ENCODE measurements around the gene LRBA.

The LRBA gene

DNA sequence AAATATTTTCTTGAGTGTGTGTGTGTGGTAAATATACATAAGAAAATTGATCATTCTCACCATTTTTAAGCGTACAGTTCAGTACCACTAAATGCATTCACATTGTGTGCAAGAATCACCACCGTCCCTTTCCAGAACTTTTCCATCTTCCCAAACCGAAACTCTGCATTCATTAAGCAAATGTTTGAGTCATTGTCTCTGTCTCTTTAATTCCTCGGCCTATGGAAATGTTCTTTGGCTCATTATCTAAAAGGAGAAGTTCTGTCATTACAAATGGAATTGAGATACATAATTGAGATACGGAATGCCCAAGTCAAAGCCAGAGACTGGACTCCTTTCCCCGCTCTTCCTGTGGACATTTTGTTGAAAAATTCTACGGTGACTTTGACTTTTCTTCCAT, 767.9 kb downstream of the LRBA start:
- no peak for FAIRE-seq
- TF ChIP-seq POLR2AphosphoS5 (IDR thresholded peaks at IDR 0.05; ENCODE audit: low read depth, low read length): no peak
- no peak for TF ChIP-seq POU2F2 (IDR thresholded peaks at IDR 0.05; ENCODE audit: low read depth, low read length)
- TF ChIP-seq SPI1 (IDR thresholded peaks at IDR 0.05; ENCODE audit: low read depth, low read length): no peak
- no peak for TF ChIP-seq TAF1 (IDR thresholded peaks at IDR 0.05; ENCODE audit: low read depth, low read length)
- TF ChIP-seq PAX5 (IDR thresholded peaks at IDR 0.05; ENCODE audit: insufficient read depth, low read length, severe bottlenecking): no peak
- TF ChIP-seq POLR2A (IDR thresholded peaks at IDR 0.05; ENCODE audit: low read depth, low read length): no peak
- DNase-seq (ENCODE audit: insufficient read length, low spot score): no peak

- FAIRE-seq (no peak), DNase-seq (ENCODE audit: insufficient read length, low spot score) (no peak)
- no peak for TF ChIP-seq TAF1 (IDR thresholded peaks at IDR 0.05; ENCODE audit: low read depth, low read length)
- TF ChIP-seq PAX5 (IDR thresholded peaks at IDR 0.05; ENCODE audit: insufficient read depth, low read length, severe bottlenecking): no peak
- no peak for TF ChIP-seq SPI1 (IDR thresholded peaks at IDR 0.05; ENCODE audit: low read depth, low read length)
- no peak for TF ChIP-seq POLR2AphosphoS5 (IDR thresholded peaks at IDR 0.05; ENCODE audit: low read depth, low read length)
- no peak for TF ChIP-seq POU2F2 (IDR thresholded peaks at IDR 0.05; ENCODE audit: low read depth, low read length)
- no peak for TF ChIP-seq POLR2A (IDR thresholded peaks at IDR 0.05; ENCODE audit: low read depth, low read length)
These were observed 770.5 kb downstream of the LRBA start for GRCh38 chr4:150244600-150244999.

DNA sequence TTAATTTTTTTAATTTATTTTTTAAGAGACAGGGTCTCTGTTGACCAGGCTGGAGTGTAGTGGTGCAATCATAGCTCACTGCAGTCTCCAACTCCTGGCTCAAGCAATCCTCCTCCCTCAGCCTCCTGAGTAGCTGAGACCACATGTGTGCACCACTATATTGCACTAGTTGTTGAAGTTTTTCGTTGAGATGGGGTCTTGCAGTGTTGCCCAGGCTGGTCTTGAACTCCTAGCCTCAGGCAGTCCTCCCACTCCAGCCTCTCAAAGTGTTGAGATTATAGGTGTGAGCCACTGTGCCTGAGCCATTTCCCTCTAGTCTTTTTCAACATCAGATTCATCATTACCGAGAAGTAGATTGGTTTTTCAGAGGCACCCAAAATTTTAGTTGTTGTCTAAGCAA, 771.2 kb downstream of the LRBA start:
- no peak for DNase-seq (ENCODE audit: insufficient read length, low spot score)
- TF ChIP-seq POLR2A (IDR thresholded peaks at IDR 0.05; ENCODE audit: low read depth, low read length): no peak
- TF ChIP-seq TAF1 (IDR thresholded peaks at IDR 0.05; ENCODE audit: low read depth, low read length): no peak
- no peak for TF ChIP-seq POU2F2 (IDR thresholded peaks at IDR 0.05; ENCODE audit: low read depth, low read length)
- TF ChIP-seq POLR2AphosphoS5 (IDR thresholded peaks at IDR 0.05; ENCODE audit: low read depth, low read length): no peak
- no peak for TF ChIP-seq PAX5 (IDR thresholded peaks at IDR 0.05; ENCODE audit: insufficient read depth, low read length, severe bottlenecking)
- no peak for TF ChIP-seq SPI1 (IDR thresholded peaks at IDR 0.05; ENCODE audit: low read depth, low read length)
- no peak for FAIRE-seq

- DNase-seq (ENCODE audit: insufficient read length, low spot score) (no peak), FAIRE-seq (peak; percentile 41)
- TF ChIP-seq POLR2A (IDR thresholded peaks at IDR 0.05; ENCODE audit: low read depth, low read length) (no peak), POU2F2 (IDR thresholded peaks at IDR 0.05; ENCODE audit: low read depth, low read length) (no peak), POLR2AphosphoS5 (IDR thresholded peaks at IDR 0.05; ENCODE audit: low read depth, low read length) (no peak), SPI1 (IDR thresholded peaks at IDR 0.05; ENCODE audit: low read depth, low read length) (no peak)
These were observed 772.1 kb downstream of the LRBA start for GRCh38 chr4:150242820-150243458.

DNA sequence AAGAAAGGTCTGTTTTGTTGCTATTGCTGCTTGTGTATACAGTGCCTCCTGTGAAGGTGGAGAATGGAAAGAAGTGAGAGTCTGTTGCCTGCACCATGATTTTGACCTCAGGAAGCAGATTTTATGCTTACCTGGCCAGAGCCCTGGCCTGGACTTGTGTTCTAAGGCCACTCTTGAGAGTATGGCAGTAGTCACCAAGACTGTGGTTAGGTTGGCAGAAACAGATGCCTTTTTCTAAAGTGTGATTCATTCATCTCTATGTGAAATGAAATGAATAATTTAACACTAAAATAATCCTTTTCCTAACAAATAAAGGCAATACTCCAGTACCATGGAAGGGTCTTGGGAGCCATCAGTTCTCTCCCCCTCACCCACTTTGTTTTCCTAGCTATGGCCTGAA, 775.1 kb downstream of the LRBA start:
- no peak for FAIRE-seq

DNA sequence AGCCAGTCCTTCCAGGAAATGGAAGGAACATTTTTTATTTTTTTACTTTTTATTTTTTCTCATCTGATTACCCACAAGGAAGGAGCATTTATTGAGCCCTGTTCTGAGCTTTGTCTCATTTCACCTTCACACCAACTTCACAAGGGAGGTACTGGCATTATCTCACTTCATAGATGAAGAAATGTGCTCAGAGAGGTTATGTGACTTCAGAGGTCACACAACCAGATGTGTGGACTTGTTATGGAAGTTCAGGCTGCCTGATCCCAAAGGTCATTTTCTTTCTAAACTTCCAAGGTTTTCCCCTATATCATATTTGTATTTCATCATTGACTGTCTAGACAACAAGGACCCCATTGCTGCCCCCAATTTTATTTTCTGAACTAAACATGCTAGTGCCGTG, 776.5 kb downstream of the LRBA start:
- DNase-seq (ENCODE audit: insufficient read length, low spot score): no peak
- TF ChIP-seq POLR2AphosphoS5 (IDR thresholded peaks at IDR 0.05; ENCODE audit: low read depth, low read length) (no peak), TAF1 (IDR thresholded peaks at IDR 0.05; ENCODE audit: low read depth, low read length) (no peak), POLR2A (IDR thresholded peaks at IDR 0.05; ENCODE audit: low read depth, low read length) (no peak), PAX5 (IDR thresholded peaks at IDR 0.05; ENCODE audit: insufficient read depth, low read length, severe bottlenecking) (no peak), POU2F2 (IDR thresholded peaks at IDR 0.05; ENCODE audit: low read depth, low read length) (no peak), SPI1 (IDR thresholded peaks at IDR 0.05; ENCODE audit: low read depth, low read length) (no peak)
- FAIRE-seq: no peak

More for the DNA sequence above, 775.1 kb downstream of the LRBA start:
- no peak for DNase-seq (ENCODE audit: insufficient read length, low spot score)
- TF ChIP-seq TAF1 (IDR thresholded peaks at IDR 0.05; ENCODE audit: low read depth, low read length) (no peak), POU2F2 (IDR thresholded peaks at IDR 0.05; ENCODE audit: low read depth, low read length) (no peak), POLR2AphosphoS5 (IDR thresholded peaks at IDR 0.05; ENCODE audit: low read depth, low read length) (no peak), PAX5 (IDR thresholded peaks at IDR 0.05; ENCODE audit: insufficient read depth, low read length, severe bottlenecking) (no peak), SPI1 (IDR thresholded peaks at IDR 0.05; ENCODE audit: low read depth, low read length) (no peak), POLR2A (IDR thresholded peaks at IDR 0.05; ENCODE audit: low read depth, low read length) (no peak)

GRCh38 chr4:150237110-150237872, 777.8 kb downstream of the LRBA start:
- DNase-seq (ENCODE audit: insufficient read length, low spot score) (no peak), FAIRE-seq (no peak)
- TF ChIP-seq SPI1 (IDR thresholded peaks at IDR 0.05; ENCODE audit: low read depth, low read length): no peak
- TF ChIP-seq PAX5 (IDR thresholded peaks at IDR 0.05; ENCODE audit: insufficient read depth, low read length, severe bottlenecking): no peak

- no peak for FAIRE-seq
- DNase-seq (ENCODE audit: insufficient read length, low spot score): no peak
- TF ChIP-seq POLR2AphosphoS5 (IDR thresholded peaks at IDR 0.05; ENCODE audit: low read depth, low read length): no peak
- TF ChIP-seq TAF1 (IDR thresholded peaks at IDR 0.05; ENCODE audit: low read depth, low read length): no peak
- TF ChIP-seq POU2F2 (IDR thresholded peaks at IDR 0.05; ENCODE audit: low read depth, low read length): no peak
- no peak for TF ChIP-seq SPI1 (IDR thresholded peaks at IDR 0.05; ENCODE audit: low read depth, low read length)
- no peak for TF ChIP-seq POLR2A (IDR thresholded peaks at IDR 0.05; ENCODE audit: low read depth, low read length)
- TF ChIP-seq PAX5 (IDR thresholded peaks at IDR 0.05; ENCODE audit: insufficient read depth, low read length, severe bottlenecking): no peak
These were observed 778.5 kb downstream of the LRBA start for GRCh38 chr4:150236626-150237025.

- FAIRE-seq (no peak), DNase-seq (ENCODE audit: insufficient read length, low spot score) (no peak)
- TF ChIP-seq PAX5 (IDR thresholded peaks at IDR 0.05; ENCODE audit: insufficient read depth, low read length, severe bottlenecking): no peak
- no peak for TF ChIP-seq POLR2AphosphoS5 (IDR thresholded peaks at IDR 0.05; ENCODE audit: low read depth, low read length)
- TF ChIP-seq POU2F2 (IDR thresholded peaks at IDR 0.05; ENCODE audit: low read depth, low read length): no peak
- TF ChIP-seq TAF1 (IDR thresholded peaks at IDR 0.05; ENCODE audit: low read depth, low read length): no peak
- no peak for TF ChIP-seq POLR2A (IDR thresholded peaks at IDR 0.05; ENCODE audit: low read depth, low read length)
- TF ChIP-seq SPI1 (IDR thresholded peaks at IDR 0.05; ENCODE audit: low read depth, low read length): no peak
These were observed 779.2 kb downstream of the LRBA start for GRCh38 chr4:150235808-150236271.

All from GM12891 (cell line).